Dendritic cell treated with granulocyte-macrophage colony-stimulating factor and Interleukin-4, amounts not matched to agents 40 ng/mL and 50 ng/mL, for 4 days (primary cell): ENCODE measurements around the gene CATSPERE.
"Not testable (repeated sequence)": the region's sequence is repeated elsewhere in the genome, so short reads cannot be mapped to it uniquely, and the experiment has no call there.

Source experiments
- H3K27ac Mint-ChIP-seq: one replicate; pipeline ENCODE4 v1.8.0; 2022; ENCODE audit warnings: mild to moderate bottlenecking, mixed read lengths
- H3K27me3 Mint-ChIP-seq: one replicate; pipeline ENCODE4 v1.8.0; 2022; ENCODE audit warnings: mild to moderate bottlenecking, mixed read lengths
- H3K36me3 Mint-ChIP-seq: one replicate; pipeline ENCODE4 v1.8.0; 2022; ENCODE audit warnings: low read depth, mixed read lengths
- H3K4me1 Mint-ChIP-seq: one replicate; pipeline ENCODE4 v1.8.0; 2022; ENCODE audit warnings: low read depth, mixed read lengths
- H3K4me3 Mint-ChIP-seq: one replicate; pipeline ENCODE4 v1.8.0; 2022; ENCODE audit warnings: mild to moderate bottlenecking, moderate library complexity, mixed read lengths
- H3K9me3 Mint-ChIP-seq: one replicate; pipeline ENCODE4 v1.8.0; 2022; ENCODE audit warnings: mixed read lengths
- intact Hi-C: fragments of 100-400 bp; cut with micrococcal nuclease; formaldehyde crosslinking; loops from one replicate; pipeline ENCODE4 v1.15.0; 2022

The CATSPERE gene

DNA sequence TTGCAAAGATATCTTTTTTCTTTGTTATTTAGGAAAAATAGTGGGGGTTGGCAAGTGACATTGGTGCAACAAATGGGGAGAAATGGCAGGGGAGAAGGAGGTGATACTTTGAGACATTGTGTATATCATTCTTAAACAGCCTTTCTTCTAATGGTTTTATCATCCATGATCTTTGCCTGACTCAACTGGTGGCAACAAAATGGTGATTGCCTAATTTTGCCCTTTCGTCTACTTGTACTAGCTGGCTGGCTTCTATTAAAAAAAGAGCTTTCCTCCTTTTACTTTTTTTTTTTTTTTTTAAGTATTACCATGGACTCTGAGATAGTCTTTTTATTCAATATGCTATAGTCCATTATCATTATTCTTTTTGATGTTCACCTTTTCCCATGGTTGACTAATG is 219.6 kb downstream of the CATSPERE start:
- H3K9me3 Mint-ChIP-seq = peaks cover 12% of the 10 kb centered on the region
- H3K4me3 Mint-ChIP-seq = no peak overlapping the region
- H3K27me3 Mint-ChIP-seq = no peaks in the 10 kb centered on the region
- intact Hi-C loops = no loop called here
- H3K4me1 Mint-ChIP-seq = peaks cover 16% of the 10 kb centered on the region
- H3K27ac Mint-ChIP-seq = no peak overlapping the region
- peaks cover 39% of the 10 kb centered on the region for H3K36me3 Mint-ChIP-seq

DNA sequence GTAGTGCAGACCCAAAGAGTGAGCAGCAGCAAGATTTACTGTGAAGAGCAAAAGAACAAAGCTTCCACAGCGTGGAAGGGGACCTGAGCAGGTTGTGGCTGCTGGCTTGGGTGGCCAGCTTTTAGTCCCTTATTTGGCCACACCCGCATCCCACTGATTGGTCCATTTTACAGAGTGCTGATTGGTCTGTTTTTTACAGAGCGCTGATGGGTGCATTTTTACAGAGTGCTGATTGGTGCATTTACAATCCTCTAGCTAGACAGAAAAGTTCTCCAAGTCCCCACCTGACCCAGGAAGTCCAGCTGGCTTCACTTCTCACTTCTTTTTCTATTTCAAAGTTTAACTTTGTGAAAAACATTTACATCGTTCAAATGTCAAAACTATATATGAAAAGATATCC is 221.0 kb downstream of the CATSPERE start:
- H3K27ac Mint-ChIP-seq, H3K27me3 Mint-ChIP-seq, intact Hi-C loops, H3K4me3 Mint-ChIP-seq: not testable (repeated sequence)
- peaks cover 12% of the 10 kb centered on the region for H3K9me3 Mint-ChIP-seq
- H3K36me3 Mint-ChIP-seq = peaks cover 49% of the 10 kb centered on the region
- H3K4me1 Mint-ChIP-seq = peaks cover 16% of the 10 kb centered on the region
